SK-N-MC (cell line): ENCODE measurements around the gene DONSON.

Source experiments
- EZH2 ChIP-seq: fragments of 200-600 bp; sonication (generic); IDR thresholded peaks from one replicate; pipeline ENCODE4 v1.6.1; 2017; ENCODE audit warnings: antibody characterized with exemption
- FOXP2 ChIP-seq: optimal IDR thresholded peaks from 2 replicates; pipeline ENCODE3; 2011; ENCODE audit warnings: mild to moderate bottlenecking, moderate library complexity; ENCODE audit not compliant: insufficient read depth; ENCODE audit errors: extremely low read length, control extremely low read depth
- POLR2AphosphoS5 ChIP-seq: IDR thresholded peaks from 2 replicates; pipeline ENCODE4 v1.6.1; 2012; ENCODE audit warnings: mild to moderate bottlenecking, low read depth, low read length, borderline replicate concordance

GRCh38 chr21:33551664-33552063 lies 36.8 kb downstream of the DONSON start:
- TF ChIP-seq EZH2 (no peak), POLR2AphosphoS5 (no peak), FOXP2 (no peak)
